Lower leg skin (tissue), 4 donors: Measurements from ENCODE around the gene TACR1. TPM values are rescaled to one million over a fixed set of nuclear protein-coding genes. Genes with fewer than 3 reads are reported as not detected.

ENCODE experiments used
- DNase-seq, 2 donors: peaks; one replicate each; pipeline ENCODE4 v3.0.0-alpha.2; 2019; ENCODE audit warnings: low spot score in 2 of 2
- H3K4me3 ChIP-seq: fragments of 200-600 bp; sonication (generic); 2 replicates; pipeline ENCODE4 v1.5.1; 2017; ENCODE audit warnings: mild to moderate bottlenecking, low read depth; ENCODE audit not compliant: poor library complexity, severe bottlenecking
- CTCF ChIP-seq, 3 donors: fragments of 450-650 bp; IDR thresholded peaks; one replicate each; pipeline ENCODE4 v1.5.1; 2016; ENCODE audit warnings: antibody characterized with exemption in 3 of 3, mild to moderate bottlenecking in 3 of 3, moderate library complexity in 2 of 3
- POLR2A ChIP-seq, 2 donors: fragments of 450-650 bp; IDR thresholded peaks; one replicate each; pipeline ENCODE4 v1.6.1; 2016 to 2017; ENCODE audit warnings: antibody characterized with exemption in 2 of 2, mild to moderate bottlenecking in 1 of 2, moderate library complexity in 1 of 2
- WGBS, 2 donors: methylation state at CpG; one replicate each; pipeline ENCODE4 v1.1.5; 2018; 5-methylcytosine and 5-hydroxymethylcytosine counted together
- intact Hi-C: fragments of 100-400 bp; cut with DNase I; formaldehyde crosslinking; loops from one replicate; pipeline ENCODE4 v1.15.0; 2023; ENCODE audit warnings: low total_unique reads
- total RNA-seq, 4 donors: library from RNA; depleted of rRNA; stranded (reverse); fragments of >200 nt; gene quantifications; one replicate each; pipeline ENCODE4 v1.1.0, GENCODE V29; 2016

The TACR1 gene
- total RNA-seq, 4 donors from 2014 or later: 0.95 to 8.0 (median 2.7) TPM

GRCh38 chr2:75200140-75201096 lies 1.1 kb upstream of the TACR1 start:
- no peak for DNase-seq
- TF ChIP-seq POLR2A (IDR thresholded peaks at IDR 0.05) (no peak), CTCF (IDR thresholded peaks at IDR 0.05) (no peak)
- no peak overlapping the region for H3K4me3 ChIP-seq
- 0 to 1% methylated on average over 35 to 54 of the region's 57 CpGs for WGBS, 2 donors
- intact Hi-C loops: no loop called here

GRCh38 chr2:75195076-75195691 lies 4.1 kb downstream of the TACR1 start:
- DNase-seq: no peak
- TF ChIP-seq CTCF (IDR thresholded peaks at IDR 0.05): no peak
- TF ChIP-seq POLR2A (IDR thresholded peaks at IDR 0.05): no peak
- WGBS, 2 donors: 74 to 86% methylated on average over 1 of the region's 1 CpG
- H3K4me3 ChIP-seq: no peak overlapping the region
- intact Hi-C loops: no loop called here

- 71 to 75% methylated on average over 4 of the region's 4 CpGs for WGBS, 2 donors
- no peak for TF ChIP-seq CTCF (IDR thresholded peaks at IDR 0.05)
- no peak for TF ChIP-seq POLR2A (IDR thresholded peaks at IDR 0.05)
- no peak for DNase-seq
- intact Hi-C loops: no loop called here
- H3K4me3 ChIP-seq: no peak overlapping the region
These were observed 5.0 kb downstream of the TACR1 start for GRCh38 chr2:75194184-75194868.

GRCh38 chr2:75192496-75192895 lies 6.8 kb downstream of the TACR1 start:
- H3K4me3 ChIP-seq: no peak overlapping the region
- no peak for DNase-seq
- no peak for TF ChIP-seq CTCF (IDR thresholded peaks at IDR 0.05)
- no peak for TF ChIP-seq POLR2A (IDR thresholded peaks at IDR 0.05)
- WGBS, 2 donors: 83 to 91% methylated on average over 1 of the region's 1 CpG
- intact Hi-C loops: no loop called here

GRCh38 chr2:75190271-75190990 lies 8.9 kb downstream of the TACR1 start:
- no peak for TF ChIP-seq POLR2A (IDR thresholded peaks at IDR 0.05)
- DNase-seq: no peak
- intact Hi-C loops: no loop called here
- H3K4me3 ChIP-seq: no peak overlapping the region
- 81 to 84% methylated on average over 3 of the region's 3 CpGs for WGBS, 2 donors
